ENCODE measurements around the gene SLC27A6.

DNA sequence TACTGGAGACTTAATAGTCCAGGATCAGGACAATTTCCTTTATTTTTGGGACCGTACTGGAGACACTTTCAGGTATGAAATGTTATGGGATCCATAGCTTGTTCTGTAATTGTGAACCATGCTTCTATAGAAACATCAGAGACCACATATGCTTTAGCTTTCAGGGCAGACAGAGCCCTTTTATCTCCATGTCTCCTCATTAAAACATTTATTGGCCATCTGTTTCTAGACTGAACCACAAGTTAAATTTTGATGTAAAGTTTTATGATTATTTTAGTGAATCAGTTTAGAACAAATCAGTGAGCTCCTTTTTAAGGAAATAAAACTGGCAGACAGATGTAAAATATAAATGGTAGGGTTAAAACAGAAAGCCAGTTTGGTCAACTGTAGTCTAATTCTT lies 62.0 kb downstream of the SLC27A6 start:
- TF ChIP-seq POLR2AphosphoS5 (IDR thresholded peaks at IDR 0.05; ENCODE audit: low read depth) = no peak
- TF ChIP-seq CTCF (conservative IDR thresholded peaks at IDR 0.05; ENCODE audit: low read depth in 2 of 2) = no peak
- no peak for TF ChIP-seq ETS1 (IDR thresholded peaks at IDR 0.05)
- TF ChIP-seq, protein P1, sequence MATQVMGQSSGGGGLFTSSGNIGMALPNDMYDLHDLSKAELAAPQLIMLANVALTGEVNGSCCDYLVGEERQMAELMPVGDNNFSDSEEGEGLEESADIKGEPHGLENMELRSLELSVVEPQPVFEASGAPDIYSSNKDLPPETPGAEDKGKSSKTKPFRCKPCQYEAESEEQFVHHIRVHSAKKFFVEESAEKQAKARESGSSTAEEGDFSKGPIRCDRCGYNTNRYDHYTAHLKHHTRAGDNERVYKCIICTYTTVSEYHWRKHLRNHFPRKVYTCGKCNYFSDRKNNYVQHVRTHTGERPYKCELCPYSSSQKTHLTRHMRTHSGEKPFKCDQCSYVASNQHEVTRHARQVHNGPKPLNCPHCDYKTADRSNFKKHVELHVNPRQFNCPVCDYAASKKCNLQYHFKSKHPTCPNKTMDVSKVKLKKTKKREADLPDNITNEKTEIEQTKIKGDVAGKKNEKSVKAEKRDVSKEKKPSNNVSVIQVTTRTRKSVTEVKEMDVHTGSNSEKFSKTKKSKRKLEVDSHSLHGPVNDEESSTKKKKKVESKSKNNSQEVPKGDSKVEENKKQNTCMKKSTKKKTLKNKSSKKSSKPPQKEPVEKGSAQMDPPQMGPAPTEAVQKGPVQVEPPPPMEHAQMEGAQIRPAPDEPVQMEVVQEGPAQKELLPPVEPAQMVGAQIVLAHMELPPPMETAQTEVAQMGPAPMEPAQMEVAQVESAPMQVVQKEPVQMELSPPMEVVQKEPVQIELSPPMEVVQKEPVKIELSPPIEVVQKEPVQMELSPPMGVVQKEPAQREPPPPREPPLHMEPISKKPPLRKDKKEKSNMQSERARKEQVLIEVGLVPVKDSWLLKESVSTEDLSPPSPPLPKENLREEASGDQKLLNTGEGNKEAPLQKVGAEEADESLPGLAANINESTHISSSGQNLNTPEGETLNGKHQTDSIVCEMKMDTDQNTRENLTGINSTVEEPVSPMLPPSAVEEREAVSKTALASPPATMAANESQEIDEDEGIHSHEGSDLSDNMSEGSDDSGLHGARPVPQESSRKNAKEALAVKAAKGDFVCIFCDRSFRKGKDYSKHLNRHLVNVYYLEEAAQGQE (IDR thresholded peaks at IDR 0.05; ENCODE audit: unreplicated experiment) = no peak
- no peak for TF ChIP-seq EZH2phosphoT487 (IDR thresholded peaks at IDR 0.05; ENCODE audit: unreplicated experiment)
- no peak for TF ChIP-seq JUNB (IDR thresholded peaks at IDR 0.05; ENCODE audit: unreplicated experiment)
- TF ChIP-seq ZNF114 (CRISPR knock-in tag; IDR thresholded peaks at IDR 0.05) = no peak
- TF ChIP-seq NANOG (IDR thresholded peaks at IDR 0.05; ENCODE audit: borderline replicate concordance) = no peak
- no peak for TF ChIP-seq EZH2 (IDR thresholded peaks at IDR 0.05; ENCODE audit: low read depth, unreplicated experiment)

Measured in GM23338 (cell line).